ENCODE results near the gene VTN.

- TF ChIP-seq CTCF (IDR thresholded peaks at IDR 0.05; ENCODE audit: borderline replicate concordance, extremely low read depth, low read length, poor library complexity, severe bottlenecking) (no peak), EZH2 (IDR thresholded peaks at IDR 0.05; ENCODE audit: borderline replicate concordance, low read depth, low read length, severe bottlenecking) (no peak)
Observed at GRCh38 chr17:28341516-28341915, 28.6 kb downstream of the VTN start.

Measured in DND-41 (cell line).